Measurements from ENCODE around the gene MBNL1.
A peak's percentile ranks its signal among the peaks of the same experiment; 100 is the strongest.

The MBNL1 gene

GRCh38 chr3:152264378-152264777, 4.4 kb upstream of the MBNL1 start:
- no peaks in the 10 kb centered on the region for H3K36me3 ChIP-seq (replicated peaks; ENCODE audit: insufficient read depth, low read length)
- no peak overlapping the region for H3K9ac ChIP-seq (ENCODE audit: low read length)
- H3K9me2 ChIP-seq (replicated peaks; ENCODE audit: insufficient read depth, low read length) = no peaks in the 10 kb centered on the region
- no peak for DNase-seq
- peaks cover 16% of the 10 kb centered on the region for H3F3A ChIP-seq (ENCODE audit: insufficient read depth, low read length)
- H3K4me3 ChIP-seq (ENCODE audit: low read length) = no peak overlapping the region
- peaks cover 12% of the 10 kb centered on the region for H3K4me1 ChIP-seq (ENCODE audit: low read length)
- H4K20me1 ChIP-seq (ENCODE audit: insufficient read depth, low read length) = no peaks in the 10 kb centered on the region
- no peak overlapping the region for H2AFZ ChIP-seq (ENCODE audit: low read length)
- H3K9me3 ChIP-seq (replicated peaks; ENCODE audit: insufficient read depth, low read length) = no peaks in the 10 kb centered on the region
- H3K4me2 ChIP-seq (ENCODE audit: low read depth, low read length) = no peak overlapping the region
- no peaks in the 10 kb centered on the region for H3K27me3 ChIP-seq (replicated peaks; ENCODE audit: insufficient read depth, low read length)
- H3K79me2 ChIP-seq (ENCODE audit: low read length) = peaks cover 23% of the 10 kb centered on the region
- H3K27ac ChIP-seq (ENCODE audit: low read length) = no peak overlapping the region
- no peak for TF ChIP-seq CTCF (IDR thresholded peaks at IDR 0.05; ENCODE audit: low read length)
- no peak for TF ChIP-seq EZH2phosphoT487 (IDR thresholded peaks at IDR 0.05; ENCODE audit: low read length)
- no peak for TF ChIP-seq EZH2 (optimal IDR thresholded peaks at IDR 0.05; ENCODE audit: low read depth, low read length)

GRCh38 chr3:152266221-152266995, 2.3 kb upstream of the MBNL1 start:
- Histone ChIP-seq H3K9me2 (replicated peaks; ENCODE audit: insufficient read depth, low read length) (no peaks in the 10 kb centered on the region), H3K4me1 (ENCODE audit: low read length) (peaks cover 12% of the 10 kb centered on the region), H3F3A (ENCODE audit: insufficient read depth, low read length) (peaks cover 29% of the 10 kb centered on the region), H2AFZ (ENCODE audit: low read length) (no peak overlapping the region), H3K36me3 (replicated peaks; ENCODE audit: insufficient read depth, low read length) (no peaks in the 10 kb centered on the region), H3K27me3 (replicated peaks; ENCODE audit: insufficient read depth, low read length) (no peaks in the 10 kb centered on the region), H3K9me3 (replicated peaks; ENCODE audit: insufficient read depth, low read length) (no peaks in the 10 kb centered on the region), H4K20me1 (ENCODE audit: insufficient read depth, low read length) (0 out of 2 replicates have a peak, but pooled peaks cover 8% of the 10 kb centered on the region), H3K9ac (ENCODE audit: low read length) (no peak overlapping the region), H3K4me3 (ENCODE audit: low read length) (no peak overlapping the region), H3K27ac (ENCODE audit: low read length) (no peak overlapping the region), H3K4me2 (ENCODE audit: low read depth, low read length) (no peak overlapping the region), H3K79me2 (ENCODE audit: low read length) (peaks cover 43% of the 10 kb centered on the region)
- TF ChIP-seq CTCF (IDR thresholded peaks at IDR 0.05; ENCODE audit: low read length) (no peak), EZH2 (optimal IDR thresholded peaks at IDR 0.05; ENCODE audit: low read depth, low read length) (no peak), EZH2phosphoT487 (IDR thresholded peaks at IDR 0.05; ENCODE audit: low read length) (no peak)
- no peak for DNase-seq

- peak overlapping the region; percentile 68 for H2AFZ ChIP-seq (ENCODE audit: low read length)
- TF ChIP-seq CTCF (IDR thresholded peaks at IDR 0.05; ENCODE audit: low read length) = no peak
- no peak for TF ChIP-seq EZH2 (optimal IDR thresholded peaks at IDR 0.05; ENCODE audit: low read depth, low read length)
- no peak for TF ChIP-seq EZH2phosphoT487 (IDR thresholded peaks at IDR 0.05; ENCODE audit: low read length)
- 0 out of 2 replicates have a peak, but pooled peaks cover 9% of the 10 kb centered on the region for H4K20me1 ChIP-seq (ENCODE audit: insufficient read depth, low read length)
- peak overlapping the region; percentile 96 for H3K4me3 ChIP-seq (ENCODE audit: low read length)
- H3K4me2 ChIP-seq (ENCODE audit: low read depth, low read length) = peak overlapping the region; percentile 89
- H3K79me2 ChIP-seq (ENCODE audit: low read length) = peaks cover 59% of the 10 kb centered on the region
- H3K9ac ChIP-seq (ENCODE audit: low read length) = peak overlapping the region; percentile 96
- H3K36me3 ChIP-seq (replicated peaks; ENCODE audit: insufficient read depth, low read length) = no peaks in the 10 kb centered on the region
- H3K27ac ChIP-seq (ENCODE audit: low read length) = peak overlapping the region; percentile 96
- H3K4me1 ChIP-seq (ENCODE audit: low read length) = peaks cover 18% of the 10 kb centered on the region
- H3K9me2 ChIP-seq (replicated peaks; ENCODE audit: insufficient read depth, low read length) = no peaks in the 10 kb centered on the region
- H3K9me3 ChIP-seq (replicated peaks; ENCODE audit: insufficient read depth, low read length) = no peaks in the 10 kb centered on the region
- H3F3A ChIP-seq (ENCODE audit: insufficient read depth, low read length) = peaks cover 29% of the 10 kb centered on the region
- no peak for DNase-seq
- H3K27me3 ChIP-seq (replicated peaks; ENCODE audit: insufficient read depth, low read length) = no peaks in the 10 kb centered on the region
Observed at GRCh38 chr3:152267831-152268554, 736 bp upstream of the MBNL1 start.
